GM21367 (cell line): ENCODE measurements around the gene ATXN1.
"Not testable (repeated sequence)": the region's sequence is repeated elsewhere in the genome, so short reads cannot be mapped to it uniquely, and the experiment has no call there.

ENCODE experiments used
- ATAC-seq: cut with Tn5 transposase; IDR thresholded peaks from one replicate; pipeline ENCODE4 v1.9.1; 2021; ENCODE audit not compliant: unreplicated experiment

The ATXN1 gene

GRCh38 chr6:16427124-16427523, 334.1 kb downstream of the ATXN1 start:
- no peak for ATAC-seq

GRCh38 chr6:16425881-16426615, 335.2 kb downstream of the ATXN1 start:
- ATAC-seq: no peak

GRCh38 chr6:16421462-16421960, 339.7 kb downstream of the ATXN1 start:
- ATAC-seq: peak; percentile 2

GRCh38 chr6:16420715-16421461, 340.4 kb downstream of the ATXN1 start:
- peak; percentile 49 for ATAC-seq

- no peak for ATAC-seq
These were observed 340.9 kb downstream of the ATXN1 start for GRCh38 chr6:16420337-16420714.

- peak; percentile 68 for ATAC-seq
These were observed 341.5 kb downstream of the ATXN1 start for GRCh38 chr6:16419636-16420336.

- no peak for ATAC-seq
These were observed 343.1 kb downstream of the ATXN1 start for GRCh38 chr6:16418151-16418550.

GRCh38 chr6:16415677-16416076, 345.6 kb downstream of the ATXN1 start:
- no peak for ATAC-seq

- ATAC-seq: peak; percentile 40
These were observed 347.1 kb downstream of the ATXN1 start for GRCh38 chr6:16414205-16414604.

- peak; percentile 37 for ATAC-seq
These were observed 347.9 kb downstream of the ATXN1 start for GRCh38 chr6:16413399-16413798.

- ATAC-seq: peak; percentile 1
These were observed 348.3 kb downstream of the ATXN1 start for GRCh38 chr6:16412982-16413381.

- ATAC-seq: no peak
These were observed 349.1 kb downstream of the ATXN1 start for GRCh38 chr6:16412171-16412570.

- ATAC-seq: no peak
These were observed 351.5 kb downstream of the ATXN1 start for GRCh38 chr6:16409531-16410441.

- ATAC-seq: no peak
These were observed 352.5 kb downstream of the ATXN1 start for GRCh38 chr6:16408766-16409165.

GRCh38 chr6:16406966-16407365, 354.3 kb downstream of the ATXN1 start:
- ATAC-seq: no peak

- not testable (repeated sequence) for ATAC-seq
These were observed 354.7 kb downstream of the ATXN1 start for GRCh38 chr6:16406538-16406937.

GRCh38 chr6:16405375-16405774, 355.9 kb downstream of the ATXN1 start:
- ATAC-seq: no peak

- no peak for ATAC-seq
These were observed 356.8 kb downstream of the ATXN1 start for GRCh38 chr6:16404456-16404855.

GRCh38 chr6:16403831-16404230, 357.4 kb downstream of the ATXN1 start:
- no peak for ATAC-seq

- no peak for ATAC-seq
These were observed 358.7 kb downstream of the ATXN1 start for GRCh38 chr6:16402581-16402900.
